ENCODE results near the gene TSPAN19.

- TF ChIP-seq, protein P1, sequence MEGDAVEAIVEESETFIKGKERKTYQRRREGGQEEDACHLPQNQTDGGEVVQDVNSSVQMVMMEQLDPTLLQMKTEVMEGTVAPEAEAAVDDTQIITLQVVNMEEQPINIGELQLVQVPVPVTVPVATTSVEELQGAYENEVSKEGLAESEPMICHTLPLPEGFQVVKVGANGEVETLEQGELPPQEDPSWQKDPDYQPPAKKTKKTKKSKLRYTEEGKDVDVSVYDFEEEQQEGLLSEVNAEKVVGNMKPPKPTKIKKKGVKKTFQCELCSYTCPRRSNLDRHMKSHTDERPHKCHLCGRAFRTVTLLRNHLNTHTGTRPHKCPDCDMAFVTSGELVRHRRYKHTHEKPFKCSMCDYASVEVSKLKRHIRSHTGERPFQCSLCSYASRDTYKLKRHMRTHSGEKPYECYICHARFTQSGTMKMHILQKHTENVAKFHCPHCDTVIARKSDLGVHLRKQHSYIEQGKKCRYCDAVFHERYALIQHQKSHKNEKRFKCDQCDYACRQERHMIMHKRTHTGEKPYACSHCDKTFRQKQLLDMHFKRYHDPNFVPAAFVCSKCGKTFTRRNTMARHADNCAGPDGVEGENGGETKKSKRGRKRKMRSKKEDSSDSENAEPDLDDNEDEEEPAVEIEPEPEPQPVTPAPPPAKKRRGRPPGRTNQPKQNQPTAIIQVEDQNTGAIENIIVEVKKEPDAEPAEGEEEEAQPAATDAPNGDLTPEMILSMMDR (IDR thresholded peaks at IDR 0.05; ENCODE audit: low read depth, low read length) = no peak
- no peak for TF ChIP-seq POLR2A (IDR thresholded peaks at IDR 0.05; ENCODE audit: extremely low read depth, insufficient read length)
Measured at GRCh38 chr12:85085066-85085465, 49.0 kb upstream of the TSPAN19 start.
